Measurements from ENCODE around the gene RYR2. TPM values are rescaled to one million over a fixed set of nuclear protein-coding genes. Genes with fewer than 3 reads are reported as not detected.

Gene RYR2
- total RNA-seq, 2 experiments from 2014 or later: not detected

DNA sequence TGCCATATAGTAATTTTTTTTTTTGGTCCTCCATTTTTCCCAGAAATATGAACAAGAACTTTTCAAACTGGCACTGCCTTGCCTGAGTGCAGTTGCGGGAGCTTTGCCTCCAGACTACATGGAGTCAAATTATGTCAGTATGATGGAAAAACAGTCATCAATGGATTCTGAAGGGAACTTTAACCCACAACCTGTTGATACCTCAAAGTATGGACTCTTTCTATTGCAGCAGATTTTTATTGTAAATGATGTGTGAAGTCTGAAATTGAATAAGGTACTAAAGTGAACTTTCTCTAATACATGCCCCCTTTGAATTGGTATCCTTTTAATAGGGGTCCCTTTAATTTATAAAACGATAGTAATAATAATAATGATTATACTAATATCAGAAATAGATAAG, 613.8 kb downstream of the RYR2 start:
- ChIA-PET POLR2A (interaction anchor here (1.2 kb wide), 1 partner anchor 8 kb away, joined by 3 read pairs; no protein-coding TSS in a partner anchor), CTCF (ENCODE audit: unreplicated experiment) (no interaction called here)
- Histone ChIP-seq H3K4me2 (ENCODE audit: low read length) (no peak overlapping the region), H4K20me1 (ENCODE audit: insufficient read depth, low read length) (no peaks in the 10 kb centered on the region), H3K9me3 (ENCODE audit: low read length) (no peaks in the 10 kb centered on the region), H3K79me2 (ENCODE audit: insufficient read depth, low read depth, low read length) (no peaks in the 10 kb centered on the region), H3K36me3 (ENCODE audit: insufficient read depth, low read length) (no peaks in the 10 kb centered on the region), H3K9me2 (ENCODE audit: insufficient read depth, low read length) (no peaks in the 10 kb centered on the region), H3K27ac (ENCODE audit: low read depth, low read length, poor library complexity, severe bottlenecking) (no peak overlapping the region), H3K4me1 (ENCODE audit: insufficient read depth, low read length, poor library complexity, severe bottlenecking) (no peaks in the 10 kb centered on the region), H2AFZ (ENCODE audit: low read length) (no peak overlapping the region), H3K4me3 (ENCODE audit: low read depth, low read length, poor library complexity, severe bottlenecking) (no peak overlapping the region)
- intact Hi-C loops (cut with micrococcal nuclease; ENCODE audit: unreplicated experiment): no loop called here
- BruUV-seq (replicated peaks): no TSS peak
- TF ChIP-seq, protein P1, sequence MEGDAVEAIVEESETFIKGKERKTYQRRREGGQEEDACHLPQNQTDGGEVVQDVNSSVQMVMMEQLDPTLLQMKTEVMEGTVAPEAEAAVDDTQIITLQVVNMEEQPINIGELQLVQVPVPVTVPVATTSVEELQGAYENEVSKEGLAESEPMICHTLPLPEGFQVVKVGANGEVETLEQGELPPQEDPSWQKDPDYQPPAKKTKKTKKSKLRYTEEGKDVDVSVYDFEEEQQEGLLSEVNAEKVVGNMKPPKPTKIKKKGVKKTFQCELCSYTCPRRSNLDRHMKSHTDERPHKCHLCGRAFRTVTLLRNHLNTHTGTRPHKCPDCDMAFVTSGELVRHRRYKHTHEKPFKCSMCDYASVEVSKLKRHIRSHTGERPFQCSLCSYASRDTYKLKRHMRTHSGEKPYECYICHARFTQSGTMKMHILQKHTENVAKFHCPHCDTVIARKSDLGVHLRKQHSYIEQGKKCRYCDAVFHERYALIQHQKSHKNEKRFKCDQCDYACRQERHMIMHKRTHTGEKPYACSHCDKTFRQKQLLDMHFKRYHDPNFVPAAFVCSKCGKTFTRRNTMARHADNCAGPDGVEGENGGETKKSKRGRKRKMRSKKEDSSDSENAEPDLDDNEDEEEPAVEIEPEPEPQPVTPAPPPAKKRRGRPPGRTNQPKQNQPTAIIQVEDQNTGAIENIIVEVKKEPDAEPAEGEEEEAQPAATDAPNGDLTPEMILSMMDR (conservative IDR thresholded peaks at IDR 0.05; ENCODE audit: low read length): no peak
- TF ChIP-seq EZH2phosphoT487 (IDR thresholded peaks at IDR 0.05; ENCODE audit: borderline replicate concordance, low read depth, low read length): no peak
- DNase-seq (ENCODE audit: low spot score): no peak

DNA sequence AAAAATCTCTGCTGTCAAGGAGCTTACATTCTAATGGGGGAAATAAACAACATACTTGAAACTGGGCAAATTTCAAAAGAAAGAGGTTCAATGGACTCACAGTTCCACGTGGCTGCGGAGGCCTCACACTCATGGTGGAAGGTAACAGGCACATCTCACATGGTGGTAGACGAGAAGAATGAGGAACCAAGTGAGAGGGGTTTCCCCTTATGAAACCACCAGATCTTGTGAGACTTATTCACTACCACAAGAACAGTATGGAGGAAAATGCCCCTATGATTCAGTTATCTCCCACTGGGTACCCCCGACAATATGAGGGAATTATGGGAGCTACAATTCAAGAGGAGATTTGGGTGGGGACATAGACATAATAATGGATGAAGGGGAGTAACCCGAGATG, 622.4 kb downstream of the RYR2 start:
- Histone ChIP-seq H3K27ac (ENCODE audit: low read depth, low read length, poor library complexity, severe bottlenecking) (no peak overlapping the region), H4K20me1 (ENCODE audit: insufficient read depth, low read length) (no peaks in the 10 kb centered on the region), H3K79me2 (ENCODE audit: insufficient read depth, low read depth, low read length) (no peaks in the 10 kb centered on the region), H3K4me2 (ENCODE audit: low read length) (no peak overlapping the region), H3K9me3 (ENCODE audit: low read length) (no peaks in the 10 kb centered on the region), H3K4me3 (ENCODE audit: low read depth, low read length, poor library complexity, severe bottlenecking) (no peak overlapping the region), H3K9me2 (ENCODE audit: insufficient read depth, low read length) (no peaks in the 10 kb centered on the region), H3K4me1 (ENCODE audit: insufficient read depth, low read length, poor library complexity, severe bottlenecking) (no peaks in the 10 kb centered on the region), H2AFZ (ENCODE audit: low read length) (no peak overlapping the region), H3K36me3 (ENCODE audit: insufficient read depth, low read length) (no peaks in the 10 kb centered on the region)
- TF ChIP-seq, protein P1 (conservative IDR thresholded peaks at IDR 0.05; ENCODE audit: low read length): no peak
- no peak for TF ChIP-seq EZH2phosphoT487 (IDR thresholded peaks at IDR 0.05; ENCODE audit: borderline replicate concordance, low read depth, low read length)
- no TSS peak for BruUV-seq (replicated peaks)
- POLR2A ChIA-PET: interaction anchor here (0.7 to 1.4 kb wide), 3 partner anchors 9 to 186 kb away, joined by 3 read pairs; no protein-coding TSS in a partner anchor
- intact Hi-C loops (cut with micrococcal nuclease; ENCODE audit: unreplicated experiment): no loop called here
- CTCF ChIA-PET (ENCODE audit: unreplicated experiment): no interaction called here
- no peak for DNase-seq (ENCODE audit: low spot score)

DNA sequence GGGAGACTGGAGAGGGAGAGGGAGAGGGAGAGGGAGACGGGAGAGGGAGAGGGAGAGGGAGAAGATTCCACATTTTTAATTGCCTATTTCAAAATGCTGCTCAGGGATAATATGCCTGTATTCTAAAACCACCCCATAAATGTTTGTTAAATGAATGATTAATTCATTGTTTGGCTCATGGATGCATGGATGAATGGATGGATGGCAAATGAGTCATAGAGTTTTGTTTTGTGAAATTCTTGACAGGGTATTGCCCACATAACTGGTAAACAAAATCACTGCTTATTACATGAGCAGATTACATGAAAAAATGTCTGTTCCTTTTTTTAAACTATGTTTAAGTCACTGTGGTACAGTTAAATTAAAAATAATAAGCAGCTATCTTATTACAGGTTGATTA, 628.3 kb downstream of the RYR2 start:
- H3K4me2 ChIP-seq (ENCODE audit: low read length): no peak overlapping the region
- TF ChIP-seq, protein P1 (conservative IDR thresholded peaks at IDR 0.05; ENCODE audit: low read length): no peak
- TF ChIP-seq EZH2phosphoT487 (IDR thresholded peaks at IDR 0.05; ENCODE audit: borderline replicate concordance, low read depth, low read length): no peak
- no peaks in the 10 kb centered on the region for H3K9me2 ChIP-seq (ENCODE audit: insufficient read depth, low read length)
- BruUV-seq (replicated peaks): no TSS peak
- CTCF ChIA-PET (ENCODE audit: unreplicated experiment): no interaction called here
- POLR2A ChIA-PET: no interaction called here
- H3K4me3 ChIP-seq (ENCODE audit: low read depth, low read length, poor library complexity, severe bottlenecking): no peak overlapping the region
- no peak overlapping the region for H2AFZ ChIP-seq (ENCODE audit: low read length)
- no peaks in the 10 kb centered on the region for H3K79me2 ChIP-seq (ENCODE audit: insufficient read depth, low read depth, low read length)
- H4K20me1 ChIP-seq (ENCODE audit: insufficient read depth, low read length): no peaks in the 10 kb centered on the region
- H3K36me3 ChIP-seq (ENCODE audit: insufficient read depth, low read length): no peaks in the 10 kb centered on the region
- H3K27ac ChIP-seq (ENCODE audit: low read depth, low read length, poor library complexity, severe bottlenecking): no peak overlapping the region
- H3K4me1 ChIP-seq (ENCODE audit: insufficient read depth, low read length, poor library complexity, severe bottlenecking): no peaks in the 10 kb centered on the region
- DNase-seq (ENCODE audit: low spot score): no peak
- intact Hi-C loops (cut with micrococcal nuclease; ENCODE audit: unreplicated experiment): no loop called here
- H3K9me3 ChIP-seq (ENCODE audit: low read length): no peaks in the 10 kb centered on the region
